Measurements from ENCODE around the gene HLX. TPM values are rescaled to one million over a fixed set of nuclear protein-coding genes. Genes with fewer than 3 reads are reported as not detected.

HLX gene
- total RNA-seq, 1 experiment from 2014 or later: not detected

DNA sequence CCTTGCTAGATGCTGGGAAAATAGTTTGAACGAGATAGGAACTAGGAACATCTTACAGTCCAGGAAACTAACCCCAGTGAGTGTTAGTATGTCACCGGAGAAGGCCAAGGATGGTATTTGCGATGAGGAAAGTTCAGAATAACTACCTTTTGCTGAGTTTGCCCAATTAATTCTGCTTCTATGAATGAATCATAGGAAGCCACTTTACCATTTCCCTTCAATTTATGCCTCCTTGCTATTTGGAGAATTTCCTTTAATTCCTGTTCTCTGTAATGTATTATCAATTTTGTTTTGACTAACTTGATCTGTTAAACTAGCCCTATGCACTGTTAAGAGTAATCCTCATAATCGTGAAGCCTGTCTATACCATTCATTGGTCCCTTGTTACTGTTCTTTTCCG lies 40.7 kb upstream of the HLX start:
- TF ChIP-seq EZH2 (IDR thresholded peaks at IDR 0.05; ENCODE audit: borderline replicate concordance, low read depth, low read length, poor library complexity, severe bottlenecking): no peak
- TF ChIP-seq, protein P1, sequence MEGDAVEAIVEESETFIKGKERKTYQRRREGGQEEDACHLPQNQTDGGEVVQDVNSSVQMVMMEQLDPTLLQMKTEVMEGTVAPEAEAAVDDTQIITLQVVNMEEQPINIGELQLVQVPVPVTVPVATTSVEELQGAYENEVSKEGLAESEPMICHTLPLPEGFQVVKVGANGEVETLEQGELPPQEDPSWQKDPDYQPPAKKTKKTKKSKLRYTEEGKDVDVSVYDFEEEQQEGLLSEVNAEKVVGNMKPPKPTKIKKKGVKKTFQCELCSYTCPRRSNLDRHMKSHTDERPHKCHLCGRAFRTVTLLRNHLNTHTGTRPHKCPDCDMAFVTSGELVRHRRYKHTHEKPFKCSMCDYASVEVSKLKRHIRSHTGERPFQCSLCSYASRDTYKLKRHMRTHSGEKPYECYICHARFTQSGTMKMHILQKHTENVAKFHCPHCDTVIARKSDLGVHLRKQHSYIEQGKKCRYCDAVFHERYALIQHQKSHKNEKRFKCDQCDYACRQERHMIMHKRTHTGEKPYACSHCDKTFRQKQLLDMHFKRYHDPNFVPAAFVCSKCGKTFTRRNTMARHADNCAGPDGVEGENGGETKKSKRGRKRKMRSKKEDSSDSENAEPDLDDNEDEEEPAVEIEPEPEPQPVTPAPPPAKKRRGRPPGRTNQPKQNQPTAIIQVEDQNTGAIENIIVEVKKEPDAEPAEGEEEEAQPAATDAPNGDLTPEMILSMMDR (conservative IDR thresholded peaks at IDR 0.05; ENCODE audit: low read depth, low read length): no peak
- no TSS peak for BruUV-seq (replicated peaks)
- ChIA-PET CTCF (no interaction called here), POLR2A (ENCODE audit: low non-redundant PET) (no interaction called here)
- no peak overlapping the region for H3K4me3 ChIP-seq (ENCODE audit: low read depth, low read length, poor library complexity, severe bottlenecking)
- intact Hi-C loops (cut with micrococcal nuclease; ENCODE audit: unreplicated experiment): no loop called here
- DNase-seq (ENCODE audit: low spot score): no peak
- no peaks in the 10 kb centered on the region for H3K9me3 ChIP-seq (ENCODE audit: low read depth, low read length, poor library complexity, severe bottlenecking)
- H3K36me3 ChIP-seq (ENCODE audit: insufficient read depth, low read length, poor library complexity, severe bottlenecking): no peaks in the 10 kb centered on the region
- H3K27me3 ChIP-seq (replicated peaks; ENCODE audit: insufficient read depth, low read depth, low read length, poor library complexity): no peaks in the 10 kb centered on the region
- H3K27ac ChIP-seq (ENCODE audit: low read depth, low read length, poor library complexity, severe bottlenecking): no peak overlapping the region
- H3K4me1 ChIP-seq (ENCODE audit: insufficient read depth, low read length, poor library complexity, severe bottlenecking): no peaks in the 10 kb centered on the region

DNA sequence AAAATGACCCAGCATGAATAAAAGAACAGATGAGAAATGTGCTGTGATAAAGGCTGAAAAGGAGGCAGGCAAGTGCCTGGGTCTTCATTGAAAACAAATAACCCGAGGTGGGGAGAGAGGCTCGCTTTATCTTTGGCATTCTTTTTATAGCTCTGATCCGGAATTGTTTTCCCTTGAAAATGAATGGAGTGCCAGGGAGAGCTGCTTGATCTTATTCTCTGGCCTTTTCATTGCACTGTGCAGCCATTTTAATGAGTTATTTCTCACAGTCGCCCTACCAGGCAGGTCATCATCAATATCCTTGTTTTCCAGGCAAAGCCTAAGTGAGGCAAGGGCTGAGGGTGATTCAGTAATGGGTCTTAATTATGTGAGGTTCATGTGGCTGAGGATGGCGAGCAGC lies 39.8 kb upstream of the HLX start:
- POLR2A ChIA-PET (ENCODE audit: low non-redundant PET): no interaction called here

DNA sequence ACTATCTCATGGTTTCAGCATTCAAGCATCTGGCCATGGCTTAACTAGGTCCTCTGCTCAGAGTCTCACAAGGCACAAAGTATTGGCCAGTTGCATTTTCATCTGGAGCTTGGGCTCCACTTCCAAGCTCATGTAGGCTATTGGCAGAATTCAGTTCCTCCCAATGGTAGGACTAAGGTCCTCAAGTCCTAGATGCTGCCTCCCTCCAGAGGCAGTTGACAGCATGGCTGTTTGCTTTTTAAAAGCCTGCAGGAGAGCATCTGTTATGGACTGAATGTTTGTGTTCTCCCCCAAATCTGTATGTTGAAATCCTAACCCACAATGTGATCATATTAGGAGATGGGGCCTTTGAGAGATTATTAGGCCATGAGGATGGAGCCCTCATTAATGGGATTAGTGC lies 38.0 kb upstream of the HLX start:
- DNase-seq (ENCODE audit: low spot score): no peak
- Histone ChIP-seq H3K4me1 (ENCODE audit: insufficient read depth, low read length, poor library complexity, severe bottlenecking) (no peaks in the 10 kb centered on the region), H3K9me3 (ENCODE audit: low read depth, low read length, poor library complexity, severe bottlenecking) (no peaks in the 10 kb centered on the region), H3K27ac (ENCODE audit: low read depth, low read length, poor library complexity, severe bottlenecking) (no peak overlapping the region), H3K4me3 (ENCODE audit: low read depth, low read length, poor library complexity, severe bottlenecking) (no peak overlapping the region), H3K36me3 (ENCODE audit: insufficient read depth, low read length, poor library complexity, severe bottlenecking) (no peaks in the 10 kb centered on the region), H3K27me3 (replicated peaks; ENCODE audit: insufficient read depth, low read depth, low read length, poor library complexity) (no peaks in the 10 kb centered on the region)
- CTCF ChIA-PET: no interaction called here
- no TSS peak for BruUV-seq (replicated peaks)
- TF ChIP-seq, protein P1 (conservative IDR thresholded peaks at IDR 0.05; ENCODE audit: low read depth, low read length): no peak
- TF ChIP-seq EZH2 (IDR thresholded peaks at IDR 0.05; ENCODE audit: borderline replicate concordance, low read depth, low read length, poor library complexity, severe bottlenecking): no peak
- intact Hi-C loops (cut with micrococcal nuclease; ENCODE audit: unreplicated experiment): no loop called here
- POLR2A ChIA-PET (ENCODE audit: low non-redundant PET): no interaction called here

More for the DNA sequence above, 39.8 kb upstream of the HLX start:
- DNase-seq (ENCODE audit: low spot score): no peak
- TF ChIP-seq, protein P1 (conservative IDR thresholded peaks at IDR 0.05; ENCODE audit: low read depth, low read length): no peak
- no peak for TF ChIP-seq EZH2 (IDR thresholded peaks at IDR 0.05; ENCODE audit: borderline replicate concordance, low read depth, low read length, poor library complexity, severe bottlenecking)
- Histone ChIP-seq H3K27ac (ENCODE audit: low read depth, low read length, poor library complexity, severe bottlenecking) (no peak overlapping the region), H3K4me1 (ENCODE audit: insufficient read depth, low read length, poor library complexity, severe bottlenecking) (no peaks in the 10 kb centered on the region), H3K27me3 (replicated peaks; ENCODE audit: insufficient read depth, low read depth, low read length, poor library complexity) (no peaks in the 10 kb centered on the region), H3K4me3 (ENCODE audit: low read depth, low read length, poor library complexity, severe bottlenecking) (no peak overlapping the region), H3K36me3 (ENCODE audit: insufficient read depth, low read length, poor library complexity, severe bottlenecking) (no peaks in the 10 kb centered on the region), H3K9me3 (ENCODE audit: low read depth, low read length, poor library complexity, severe bottlenecking) (no peaks in the 10 kb centered on the region)
- BruUV-seq (replicated peaks): no TSS peak
- CTCF ChIA-PET: no interaction called here
- intact Hi-C loops (cut with micrococcal nuclease; ENCODE audit: unreplicated experiment): no loop called here
